ENCODE data around the gene FRYL.

The FRYL gene

DNA sequence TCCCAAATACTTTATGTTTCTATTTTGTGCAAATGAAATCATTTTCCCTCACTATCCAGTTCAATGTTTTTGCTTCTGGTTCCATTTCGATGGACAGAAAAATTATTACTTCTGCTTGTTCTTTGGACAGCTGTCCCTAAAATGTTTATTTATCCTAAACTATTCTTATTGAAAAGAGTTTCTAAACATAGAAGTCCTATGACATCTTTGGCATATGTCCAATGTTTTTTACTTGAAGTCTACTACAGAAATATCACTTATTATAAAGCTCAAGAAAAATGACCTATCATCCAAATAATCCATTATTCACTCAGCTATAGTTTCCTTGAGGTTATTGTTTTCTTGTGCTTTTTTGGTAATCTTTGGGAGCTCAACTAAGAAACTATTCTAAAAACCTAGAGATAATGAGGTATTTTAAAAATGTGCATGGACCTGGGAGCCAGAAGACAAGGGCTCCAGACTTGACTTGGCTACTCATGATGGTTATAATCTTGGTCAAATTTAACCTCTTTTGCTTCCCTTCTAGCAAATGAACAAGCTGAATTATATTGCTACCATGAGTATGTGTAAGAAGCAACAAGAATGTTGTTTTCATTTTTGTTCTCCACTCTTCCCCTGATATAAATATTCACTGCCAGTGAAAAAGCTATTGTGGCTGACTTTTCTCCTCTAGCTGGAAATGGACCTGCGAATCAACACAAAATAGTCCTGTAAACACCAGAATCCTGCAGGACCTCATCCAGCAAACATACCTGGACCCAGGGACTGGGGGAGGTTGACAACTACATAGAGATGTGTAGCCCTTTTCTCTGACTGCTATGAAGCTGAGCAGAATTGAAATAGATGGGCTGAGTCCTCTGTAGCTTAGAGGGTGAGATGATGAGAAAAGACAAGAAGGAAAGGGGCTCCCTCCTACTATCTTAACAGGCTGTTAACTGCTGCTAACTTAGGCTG lies 137.4 kb downstream of the FRYL start:
- Histone ChIP-seq H3K9me3 (ENCODE audit: insufficient read depth, low read length) (no peaks in the 10 kb centered on the region), H2AFZ (ENCODE audit: low read depth, low read length, severe bottlenecking) (no peak overlapping the region), H3K4me2 (ENCODE audit: low read depth, low read length, poor library complexity, severe bottlenecking) (no peak overlapping the region), H3K79me2 (ENCODE audit: insufficient read depth, low read length) (peaks cover 51% of the 10 kb centered on the region), H3K36me3 (ENCODE audit: low read length) (no peaks in the 10 kb centered on the region), H3K27me3 (ENCODE audit: low read length) (no peaks in the 10 kb centered on the region), H3K27ac (ENCODE audit: low read depth, low read length) (no peak overlapping the region), H3K9me2 (replicated peaks; ENCODE audit: insufficient read depth, low read length) (no peaks in the 10 kb centered on the region), H3K4me3 (ENCODE audit: insufficient read depth, low read length, poor library complexity, severe bottlenecking) (no peak overlapping the region), H3K9ac (ENCODE audit: low read length) (no peak overlapping the region), H4K20me1 (ENCODE audit: low read depth, low read length) (0 out of 2 replicates have a peak, but pooled peaks cover 15% of the 10 kb centered on the region), H3F3A (ENCODE audit: insufficient read depth) (peaks cover 5% of the 10 kb centered on the region; the same call in 1 of the 2 replicates)
- TF ChIP-seq EZH2phosphoT487 (conservative IDR thresholded peaks at IDR 0.05; ENCODE audit: low read length), result no peak
- TF ChIP-seq, protein P1, sequence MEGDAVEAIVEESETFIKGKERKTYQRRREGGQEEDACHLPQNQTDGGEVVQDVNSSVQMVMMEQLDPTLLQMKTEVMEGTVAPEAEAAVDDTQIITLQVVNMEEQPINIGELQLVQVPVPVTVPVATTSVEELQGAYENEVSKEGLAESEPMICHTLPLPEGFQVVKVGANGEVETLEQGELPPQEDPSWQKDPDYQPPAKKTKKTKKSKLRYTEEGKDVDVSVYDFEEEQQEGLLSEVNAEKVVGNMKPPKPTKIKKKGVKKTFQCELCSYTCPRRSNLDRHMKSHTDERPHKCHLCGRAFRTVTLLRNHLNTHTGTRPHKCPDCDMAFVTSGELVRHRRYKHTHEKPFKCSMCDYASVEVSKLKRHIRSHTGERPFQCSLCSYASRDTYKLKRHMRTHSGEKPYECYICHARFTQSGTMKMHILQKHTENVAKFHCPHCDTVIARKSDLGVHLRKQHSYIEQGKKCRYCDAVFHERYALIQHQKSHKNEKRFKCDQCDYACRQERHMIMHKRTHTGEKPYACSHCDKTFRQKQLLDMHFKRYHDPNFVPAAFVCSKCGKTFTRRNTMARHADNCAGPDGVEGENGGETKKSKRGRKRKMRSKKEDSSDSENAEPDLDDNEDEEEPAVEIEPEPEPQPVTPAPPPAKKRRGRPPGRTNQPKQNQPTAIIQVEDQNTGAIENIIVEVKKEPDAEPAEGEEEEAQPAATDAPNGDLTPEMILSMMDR (IDR thresholded peaks at IDR 0.05; ENCODE audit: insufficient read depth, low read length, poor library complexity, severe bottlenecking), result no peak

DNA sequence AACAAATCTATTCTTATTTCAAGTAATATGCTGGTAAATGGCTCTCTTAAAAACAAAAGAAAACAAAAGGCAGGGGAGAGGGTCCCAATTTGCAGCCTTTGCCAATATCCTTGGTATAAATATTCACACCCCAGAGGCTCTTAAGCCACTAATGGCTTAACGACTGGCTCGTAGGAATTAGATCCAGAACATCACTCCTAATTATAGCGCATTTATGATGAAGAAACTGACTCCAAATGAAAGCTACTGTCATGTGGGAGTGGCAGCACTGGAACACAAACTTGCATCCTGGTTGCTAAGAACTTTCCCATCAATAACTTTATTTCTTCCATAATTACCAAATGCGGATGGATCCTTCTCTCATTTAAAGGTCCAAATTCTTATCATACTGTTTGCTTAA lies 138.7 kb downstream of the FRYL start:
- peaks cover 8% of the 10 kb centered on the region; the same call in 1 of the 2 replicates for H3F3A ChIP-seq (ENCODE audit: insufficient read depth)

DNA sequence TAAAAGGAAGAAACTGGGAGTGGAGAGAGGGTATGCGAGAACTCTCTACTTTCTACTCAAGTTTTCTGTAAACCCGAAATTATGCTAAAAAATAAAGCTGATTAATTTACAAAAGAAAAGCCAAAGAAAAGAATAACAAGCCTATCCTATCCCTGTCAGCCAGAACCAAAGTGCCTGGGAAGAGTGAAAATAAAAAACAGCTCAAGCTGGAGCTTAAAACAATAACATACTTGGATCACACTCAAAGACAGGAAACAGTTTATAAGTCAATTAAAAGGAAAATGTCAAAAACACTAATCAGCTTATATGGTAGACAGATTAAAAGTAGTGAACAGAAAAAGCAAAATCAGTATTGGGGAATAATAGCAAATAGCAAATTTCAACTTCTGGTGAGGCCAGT lies 139.4 kb downstream of the FRYL start:
- TF ChIP-seq EZH2phosphoT487 (conservative IDR thresholded peaks at IDR 0.05; ENCODE audit: low read length), result no peak
- TF ChIP-seq, protein P1 (IDR thresholded peaks at IDR 0.05; ENCODE audit: insufficient read depth, low read length, poor library complexity, severe bottlenecking), result no peak
- H3K79me2 ChIP-seq (ENCODE audit: insufficient read depth, low read length), result peaks cover 48% of the 10 kb centered on the region

More for the DNA sequence above, 138.7 kb downstream of the FRYL start:
- no peaks in the 10 kb centered on the region for H3K9me3 ChIP-seq (ENCODE audit: insufficient read depth, low read length)
- H3K79me2 ChIP-seq (ENCODE audit: insufficient read depth, low read length), result peaks cover 48% of the 10 kb centered on the region
- TF ChIP-seq, protein P1 (IDR thresholded peaks at IDR 0.05; ENCODE audit: insufficient read depth, low read length, poor library complexity, severe bottlenecking), result no peak
- peaks cover 16% of the 10 kb centered on the region; the same call in 1 of the 2 replicates for H4K20me1 ChIP-seq (ENCODE audit: low read depth, low read length)
- no peaks in the 10 kb centered on the region for H3K9me2 ChIP-seq (replicated peaks; ENCODE audit: insufficient read depth, low read length)
- H3K27ac ChIP-seq (ENCODE audit: low read depth, low read length), result no peak overlapping the region
- no peaks in the 10 kb centered on the region for H3K27me3 ChIP-seq (ENCODE audit: low read length)
- no peak overlapping the region for H3K4me2 ChIP-seq (ENCODE audit: low read depth, low read length, poor library complexity, severe bottlenecking)
- no peaks in the 10 kb centered on the region for H3K36me3 ChIP-seq (ENCODE audit: low read length)
- no peak overlapping the region for H3K4me3 ChIP-seq (ENCODE audit: insufficient read depth, low read length, poor library complexity, severe bottlenecking)
- H2AFZ ChIP-seq (ENCODE audit: low read depth, low read length, severe bottlenecking), result no peak overlapping the region
- no peak overlapping the region for H3K9ac ChIP-seq (ENCODE audit: low read length)

More for the DNA sequence above, 139.4 kb downstream of the FRYL start:
- Histone ChIP-seq H3K4me3 (ENCODE audit: insufficient read depth, low read length, poor library complexity, severe bottlenecking) (no peak overlapping the region), H3K27ac (ENCODE audit: low read depth, low read length) (no peak overlapping the region), H3K9me2 (replicated peaks; ENCODE audit: insufficient read depth, low read length) (no peaks in the 10 kb centered on the region), H2AFZ (ENCODE audit: low read depth, low read length, severe bottlenecking) (no peak overlapping the region), H3K9me3 (ENCODE audit: insufficient read depth, low read length) (no peaks in the 10 kb centered on the region), H3K9ac (ENCODE audit: low read length) (no peak overlapping the region), H3K4me2 (ENCODE audit: low read depth, low read length, poor library complexity, severe bottlenecking) (no peak overlapping the region), H3F3A (ENCODE audit: insufficient read depth) (peaks cover 8% of the 10 kb centered on the region; the same call in 1 of the 2 replicates), H3K27me3 (ENCODE audit: low read length) (no peaks in the 10 kb centered on the region), H3K36me3 (ENCODE audit: low read length) (no peaks in the 10 kb centered on the region), H4K20me1 (ENCODE audit: low read depth, low read length) (peaks cover 19% of the 10 kb centered on the region; the same call in 1 of the 2 replicates)

Measured in SU-DHL-6 (cell line).